ENCODE results near the gene COL20A1. TPM values are rescaled to one million over a fixed set of nuclear protein-coding genes. Genes with fewer than 3 reads are reported as not detected.

COL20A1 gene
- total RNA-seq, 1 experiment from 2014 or later: 2.3 TPM

DNA sequence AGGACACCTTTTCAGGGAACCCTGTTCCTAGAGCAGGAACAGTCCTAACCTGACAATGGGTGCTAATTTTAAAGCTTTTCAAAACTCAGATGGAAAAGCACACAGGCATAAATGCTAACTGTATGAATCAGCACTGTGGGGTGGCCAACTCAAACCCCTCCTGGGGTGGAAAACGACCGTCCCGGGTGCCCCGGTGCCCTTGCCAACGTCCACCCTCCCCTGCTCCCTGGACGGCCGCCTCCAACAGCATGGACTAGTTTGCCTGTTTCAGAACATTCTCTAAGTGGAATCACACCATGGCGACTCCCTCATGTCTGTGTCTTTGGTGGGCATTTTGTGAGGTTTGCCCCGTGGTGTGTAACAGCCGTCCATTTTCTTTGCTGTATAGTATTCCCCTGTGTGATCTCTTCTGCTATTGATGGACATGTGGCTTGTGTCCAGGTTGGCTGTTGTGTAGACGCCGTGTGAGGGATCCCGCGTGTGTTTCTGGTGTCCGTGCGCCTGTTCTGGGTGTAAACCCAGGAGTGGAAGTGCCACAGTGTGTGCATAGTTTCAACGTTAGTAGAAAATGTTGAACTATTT, 5.8 kb downstream of the COL20A1 start:
- Mint-ChIP-seq H3K27me3 (ENCODE audit: low read depth) (peaks cover 32% of the 10 kb centered on the region), H3K27ac (no peak overlapping the region), H3K36me3 (ENCODE audit: insufficient read depth in 1 of 3, low read depth in 3 of 3) (no peaks in the 10 kb centered on the region), H3K4me3 (no peak overlapping the region), H3K9me3 (no peaks in the 10 kb centered on the region), H3K4me1 (peaks cover 2 to 19% of the 10 kb centered on the region in 2 experiments; a peak in 3 of 4 replicates)
- TF ChIP-seq, protein P1, sequence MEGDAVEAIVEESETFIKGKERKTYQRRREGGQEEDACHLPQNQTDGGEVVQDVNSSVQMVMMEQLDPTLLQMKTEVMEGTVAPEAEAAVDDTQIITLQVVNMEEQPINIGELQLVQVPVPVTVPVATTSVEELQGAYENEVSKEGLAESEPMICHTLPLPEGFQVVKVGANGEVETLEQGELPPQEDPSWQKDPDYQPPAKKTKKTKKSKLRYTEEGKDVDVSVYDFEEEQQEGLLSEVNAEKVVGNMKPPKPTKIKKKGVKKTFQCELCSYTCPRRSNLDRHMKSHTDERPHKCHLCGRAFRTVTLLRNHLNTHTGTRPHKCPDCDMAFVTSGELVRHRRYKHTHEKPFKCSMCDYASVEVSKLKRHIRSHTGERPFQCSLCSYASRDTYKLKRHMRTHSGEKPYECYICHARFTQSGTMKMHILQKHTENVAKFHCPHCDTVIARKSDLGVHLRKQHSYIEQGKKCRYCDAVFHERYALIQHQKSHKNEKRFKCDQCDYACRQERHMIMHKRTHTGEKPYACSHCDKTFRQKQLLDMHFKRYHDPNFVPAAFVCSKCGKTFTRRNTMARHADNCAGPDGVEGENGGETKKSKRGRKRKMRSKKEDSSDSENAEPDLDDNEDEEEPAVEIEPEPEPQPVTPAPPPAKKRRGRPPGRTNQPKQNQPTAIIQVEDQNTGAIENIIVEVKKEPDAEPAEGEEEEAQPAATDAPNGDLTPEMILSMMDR (conservative IDR thresholded peaks at IDR 0.05): no peak
- no peak overlapping the region for H3K4me2 ChIP-seq (ENCODE audit: insufficient read depth, insufficient read length, low read length)
- no peak overlapping the region for H4K91ac ChIP-seq (ENCODE audit: insufficient read length, low read depth, low read length)
- no peaks in the 10 kb centered on the region for H3K9me3 ChIP-seq (ENCODE audit: control insufficient read depth, low read depth, low read length)
- no peak overlapping the region for H3K4ac ChIP-seq (ENCODE audit: low read depth, low read length)
- H2BK12ac ChIP-seq (ENCODE audit: insufficient read length, low read depth, low read length): no peak overlapping the region
- H2BK15ac ChIP-seq (ENCODE audit: low read depth, low read length): no peak overlapping the region
- no peak overlapping the region for H3K14ac ChIP-seq (ENCODE audit: insufficient read depth, low read length)
- H2BK20ac ChIP-seq (ENCODE audit: low read depth, low read length, poor library complexity, severe bottlenecking): no peak overlapping the region
- H3K23me2 ChIP-seq (ENCODE audit: insufficient read length, low read depth, low read length, poor library complexity, severe bottlenecking): no peaks in the 10 kb centered on the region
- H3K79me2 ChIP-seq (ENCODE audit: insufficient read depth, low read length): no peaks in the 10 kb centered on the region
- no peak overlapping the region for H3T11ph ChIP-seq (ENCODE audit: low read length)
- H4K20me1 ChIP-seq (ENCODE audit: control insufficient read depth, insufficient read depth, insufficient read length): no peaks in the 10 kb centered on the region
- no CpG with 5 or more reads among the region's 17 CpGs for WGBS (ENCODE audit: extremely low coverage, insufficient read length, low lambda C conversion rate)
- no peaks in the 10 kb centered on the region for H3K79me1 ChIP-seq (ENCODE audit: insufficient read depth, low read depth, low read length, poor library complexity, severe bottlenecking)
- no peak overlapping the region for H3K9ac ChIP-seq (ENCODE audit: extremely low read depth, insufficient read length, low read length)
- H3K27me3 ChIP-seq (ENCODE audit: insufficient read depth, low read length): no peaks in the 10 kb centered on the region
- DNase-seq: no peak
- H4K5ac ChIP-seq (ENCODE audit: insufficient read length, low read depth, low read length): no peak overlapping the region
- no peaks in the 10 kb centered on the region; the same call in 1 of the 2 replicates for H3K4me1 ChIP-seq (ENCODE audit: insufficient read depth, low read length)
- no peak overlapping the region for H4K8ac ChIP-seq (replicated peaks; ENCODE audit: insufficient read length, low read depth, low read length)
- no peak overlapping the region for H2AFZ ChIP-seq (ENCODE audit: low read length)
- H2BK5ac ChIP-seq (ENCODE audit: insufficient read length, low read length): no peak overlapping the region
- no peak overlapping the region for H2BK120ac ChIP-seq (ENCODE audit: low read depth, low read length, poor library complexity, severe bottlenecking)
- no peak overlapping the region for H2AK5ac ChIP-seq (ENCODE audit: insufficient read length, low read length)
- no peak overlapping the region for H3K23ac ChIP-seq (ENCODE audit: insufficient read length, low read depth, low read length)
- H3K18ac ChIP-seq (ENCODE audit: insufficient read length, low read depth, low read length): no peak overlapping the region
- H3K27ac ChIP-seq (ENCODE audit: insufficient read length, low read depth, low read length): no peak overlapping the region
- H3K56ac ChIP-seq (ENCODE audit: insufficient read length, low read depth, low read length): no peak overlapping the region

Data from H9 (cell line).